Measurements from ENCODE around the gene PDZD8.
"Not testable (repeated sequence)": the region's sequence is repeated elsewhere in the genome, so short reads cannot be mapped to it uniquely, and the experiment has no call there.

Gene PDZD8

DNA sequence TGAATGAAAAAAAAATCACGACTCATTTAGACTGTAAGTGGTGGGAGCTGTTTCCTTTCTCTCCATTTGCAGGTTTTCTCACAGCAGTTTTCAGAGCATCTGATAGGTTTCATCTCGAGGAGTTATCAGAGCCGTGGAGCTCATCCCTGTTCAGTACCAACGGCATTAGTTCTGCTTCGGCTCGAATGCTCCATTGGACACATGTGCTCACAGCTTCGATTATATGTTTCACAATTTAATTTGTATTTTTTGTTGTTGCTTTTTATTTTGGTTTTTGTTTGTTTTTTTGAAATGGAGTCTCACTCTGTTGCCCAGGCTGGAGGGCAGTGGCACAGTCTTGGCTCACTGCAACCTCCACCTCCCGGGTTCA is 132.8 kb downstream of the PDZD8 start:
- H3K4me3 ChIP-seq (ENCODE audit: low read depth, low read length): no peak overlapping the region
- DNase-seq (ENCODE audit: low read depth): no peak
- TF ChIP-seq CTCF (IDR thresholded peaks at IDR 0.05; ENCODE audit: control insufficient read depth, extremely low read depth, insufficient read depth): no peak

DNA sequence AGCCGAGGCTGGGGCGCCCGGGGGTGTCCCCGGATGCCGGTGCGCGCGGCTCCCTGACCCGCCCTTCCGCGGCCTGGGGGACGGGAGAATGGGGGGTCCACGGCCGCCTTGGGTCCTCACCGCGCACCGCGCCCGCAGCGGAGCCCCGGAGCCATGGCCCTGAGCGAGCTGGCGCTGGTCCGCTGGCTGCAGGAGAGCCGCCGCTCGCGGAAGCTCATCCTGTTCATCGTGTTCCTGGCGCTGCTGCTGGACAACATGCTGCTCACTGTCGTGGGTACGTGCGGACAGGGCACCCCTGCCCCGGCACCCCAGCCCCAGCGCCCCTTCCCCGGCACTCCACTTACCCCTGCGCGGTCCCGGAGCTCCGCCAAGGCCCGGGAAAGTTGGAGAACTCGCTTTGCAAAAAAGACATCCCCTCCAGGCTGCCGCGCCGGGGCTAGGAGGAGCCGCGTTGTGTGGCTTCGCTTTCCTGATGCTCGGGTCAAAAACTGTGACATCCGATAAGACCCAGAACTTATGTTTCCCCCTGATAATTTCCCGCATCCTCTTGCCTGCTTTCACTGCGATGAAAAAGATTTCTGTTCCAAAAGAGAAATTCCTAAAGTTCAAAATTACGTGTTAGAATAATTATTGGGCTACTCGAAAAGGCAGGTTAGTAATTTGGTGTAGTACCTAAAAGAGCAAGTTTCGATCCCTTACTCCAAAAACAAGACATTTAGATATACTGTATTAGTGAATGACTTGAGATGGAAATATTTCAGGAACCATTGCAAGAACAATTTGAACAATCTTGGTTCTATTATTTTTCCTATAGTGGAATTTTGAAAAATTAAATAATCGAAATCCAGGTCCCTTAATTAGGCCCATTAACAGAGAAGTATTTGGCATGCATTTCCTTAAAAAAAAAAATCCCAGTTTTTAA is 133.4 kb downstream of the PDZD8 start:
- TF ChIP-seq CTCF (IDR thresholded peaks at IDR 0.05; ENCODE audit: control insufficient read depth, extremely low read depth, insufficient read depth): no peak
- peak overlapping the region; percentile 32 for H3K4me3 ChIP-seq (ENCODE audit: low read depth, low read length)
- no peak for DNase-seq (ENCODE audit: low read depth)

- DNase-seq (ENCODE audit: low read depth): no peak
- TF ChIP-seq CTCF (IDR thresholded peaks at IDR 0.05; ENCODE audit: control insufficient read depth, extremely low read depth, insufficient read depth): no peak
- H3K4me3 ChIP-seq (ENCODE audit: low read depth, low read length): peak within 1 kb of the TSS; percentile 32
These were observed 134.4 kb downstream of the PDZD8 start, which contains the start of gene SLC18A2 for GRCh38 chr10:117240621-117241529. Gene SLC18A2 (plus strand): TSS chr10:117241114. CDS start chr10:117241694, 580 bp downstream.

GRCh38 chr10:117239721-117240620 is 135.3 kb downstream of the PDZD8 start:
- DNase-seq (ENCODE audit: low read depth): no peak
- no peak for TF ChIP-seq CTCF (IDR thresholded peaks at IDR 0.05; ENCODE audit: control insufficient read depth, extremely low read depth, insufficient read depth)
- no peak overlapping the region for H3K4me3 ChIP-seq (ENCODE audit: low read depth, low read length)

GRCh38 chr10:117239051-117239450 is 136.2 kb downstream of the PDZD8 start:
- no peak overlapping the region for H3K4me3 ChIP-seq (ENCODE audit: low read depth, low read length)
- DNase-seq (ENCODE audit: low read depth): no peak
- TF ChIP-seq CTCF (IDR thresholded peaks at IDR 0.05; ENCODE audit: control insufficient read depth, extremely low read depth, insufficient read depth): no peak

GRCh38 chr10:117237401-117237991 is 137.7 kb downstream of the PDZD8 start:
- H3K4me3 ChIP-seq (ENCODE audit: low read depth, low read length): no peak overlapping the region
- TF ChIP-seq CTCF (IDR thresholded peaks at IDR 0.05; ENCODE audit: control insufficient read depth, extremely low read depth, insufficient read depth): no peak
- no peak for DNase-seq (ENCODE audit: low read depth)

- not testable (repeated sequence) for DNase-seq (ENCODE audit: low read depth); H3K4me3 ChIP-seq (ENCODE audit: low read depth, low read length)
These were observed 145.1 kb downstream of the PDZD8 start for GRCh38 chr10:117230107-117230506.
